T47D (cell line): ENCODE data around the gene BLM.
"Not testable (repeated sequence)": the region's sequence is repeated elsewhere in the genome, so short reads cannot be mapped to it uniquely, and the experiment has no call there.

Experiments used
- DNase-seq, 2 experiments: peaks; one replicate each; pipeline versions ENCODE4 v3.0.0 to v3.0.0-alpha.2; 2011 to 2012; ENCODE audit warnings: low read depth in 1 of 2, low spot score in 1 of 2
- JUND ChIP-seq: IDR thresholded peaks from 2 replicates; pipeline ENCODE4 v1.6.1; 2012; ENCODE audit warnings: low read depth
- in situ Hi-C: cut with HindIII; loops from 2 replicates; pipeline ENCODE4 v1.10.0; 2016; ENCODE audit warnings: low sequenced_read_pairs, low pct_unique_long_range_greater_than_20kb

The BLM gene

DNA sequence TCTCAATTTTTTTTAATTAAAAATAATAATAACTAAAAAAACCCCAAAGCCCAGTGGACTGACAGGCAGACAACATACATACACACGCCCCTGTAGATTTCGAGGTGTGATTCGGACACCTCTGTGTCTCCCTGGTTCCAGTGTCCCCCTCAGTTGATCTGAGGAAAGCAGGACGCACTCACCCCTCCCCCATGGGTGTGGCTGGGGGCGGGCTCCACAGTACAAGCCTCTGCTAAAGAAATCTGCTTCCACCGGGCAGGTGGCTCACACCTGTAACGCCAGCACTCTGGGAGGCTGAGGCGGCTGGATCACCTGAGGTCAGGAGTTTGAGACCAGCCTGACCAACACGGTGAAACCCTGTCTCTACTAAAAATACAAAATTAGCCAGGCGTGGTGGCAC is 33.8 kb upstream of the BLM start:
- in situ Hi-C loops: no loop called here
- TF ChIP-seq JUND: no peak
- DNase-seq: no peak

- no peak for DNase-seq
- no peak for TF ChIP-seq JUND
- in situ Hi-C loops: no loop called here
Measured at GRCh38 chr15:90683876-90684275, 33.3 kb upstream of the BLM start.

- in situ Hi-C loops: no loop called here
- TF ChIP-seq JUND: no peak
- no peak for DNase-seq
Measured at GRCh38 chr15:90684281-90684680, 32.9 kb upstream of the BLM start.

GRCh38 chr15:90685591-90686434 is 31.3 kb upstream of the BLM start:
- no peak for DNase-seq
- no peak for TF ChIP-seq JUND
- in situ Hi-C loops: no loop called here

DNA sequence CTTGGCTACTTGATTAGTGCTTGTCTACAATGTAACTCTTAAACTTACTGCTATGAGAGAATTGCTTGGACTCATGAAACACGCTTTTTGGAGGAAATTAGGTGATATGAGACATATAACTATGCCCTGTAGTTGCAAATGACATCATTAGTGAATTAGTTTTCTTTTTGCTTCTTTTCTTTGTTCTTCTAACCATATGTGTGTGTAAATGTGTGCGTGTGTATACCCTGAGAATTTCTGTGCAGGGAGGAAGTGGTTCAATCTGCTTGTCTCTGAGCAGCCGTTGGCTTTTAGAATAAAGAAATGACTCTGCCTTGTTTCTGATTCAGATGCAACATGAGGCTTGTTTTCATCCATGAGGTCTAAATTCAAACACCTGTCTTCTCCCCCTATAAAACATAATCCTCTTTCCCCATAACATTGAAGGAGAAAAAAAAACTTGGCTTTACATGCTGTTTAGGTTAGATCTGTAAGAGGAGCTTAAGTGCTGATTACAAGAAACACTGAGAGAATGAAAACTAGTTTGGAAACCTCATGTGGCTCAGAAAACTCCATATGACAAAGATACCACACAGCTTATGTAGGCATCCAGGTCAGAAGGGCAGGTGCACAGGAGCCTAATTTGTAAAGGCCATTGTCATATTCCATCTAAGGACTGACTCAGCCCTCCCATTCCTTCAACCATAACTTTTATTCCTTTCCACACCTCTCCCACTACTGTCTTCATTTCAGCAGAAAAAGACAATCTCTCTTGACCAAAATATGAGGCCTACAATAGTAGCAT is 30.5 kb upstream of the BLM start:
- in situ Hi-C loops: no loop called here
- TF ChIP-seq JUND: no peak
- no peak for DNase-seq

DNA sequence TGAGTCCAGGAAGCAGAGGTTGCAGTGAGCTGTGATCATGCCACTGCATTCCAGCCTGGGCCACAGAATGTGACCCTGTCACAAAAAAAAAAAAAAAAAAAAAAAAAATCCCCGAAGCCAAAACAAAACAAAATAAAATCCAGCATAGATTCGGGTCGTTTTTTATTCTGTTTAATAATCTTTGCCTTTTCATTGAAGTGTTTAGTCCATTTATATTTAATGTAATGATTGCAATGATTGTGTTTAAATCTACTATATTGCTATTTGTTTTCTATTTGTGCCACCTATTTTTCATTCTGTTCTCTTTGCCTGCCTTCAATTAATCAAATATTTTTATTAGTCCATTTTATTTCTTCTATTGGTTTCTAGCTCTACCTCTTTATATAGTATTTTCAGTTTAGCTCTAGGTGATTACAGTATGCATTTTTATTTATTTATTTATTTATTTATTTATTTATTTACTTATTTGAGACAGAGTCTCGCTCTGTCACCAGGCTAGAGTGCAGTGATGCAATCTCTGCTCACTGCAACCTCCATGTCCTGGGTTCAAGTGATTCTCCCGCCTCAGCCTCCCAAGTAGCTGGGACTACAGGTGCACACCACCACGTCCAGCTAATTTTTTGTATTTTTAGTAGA is 27.7 kb upstream of the BLM start:
- in situ Hi-C loops, DNase-seq: not testable (repeated sequence)

- TF ChIP-seq JUND: no peak
- DNase-seq: no peak
- in situ Hi-C loops: no loop called here
Measured at GRCh38 chr15:90690585-90690984, 26.6 kb upstream of the BLM start.

DNA sequence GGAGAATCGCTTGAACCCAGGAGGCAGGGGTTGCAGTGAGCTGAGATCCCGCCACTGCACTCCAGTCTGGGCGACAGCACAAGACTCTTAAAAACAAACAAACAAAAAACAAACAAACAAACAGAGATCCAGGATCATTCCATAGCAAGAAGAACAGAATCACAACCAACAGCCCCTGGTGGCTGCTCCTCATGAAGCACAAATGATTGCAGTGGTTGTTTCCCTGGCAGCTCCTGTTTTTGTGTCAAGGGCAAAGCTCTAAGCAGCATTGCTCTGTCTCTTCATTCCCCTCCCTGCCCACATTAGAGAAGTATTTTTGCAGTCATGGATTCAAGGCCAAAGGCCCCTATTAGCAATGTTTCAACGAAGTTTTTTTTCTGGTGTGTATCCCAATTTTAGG is 25.8 kb upstream of the BLM start:
- DNase-seq: no peak
- in situ Hi-C loops: no loop called here
- TF ChIP-seq JUND: no peak

DNA sequence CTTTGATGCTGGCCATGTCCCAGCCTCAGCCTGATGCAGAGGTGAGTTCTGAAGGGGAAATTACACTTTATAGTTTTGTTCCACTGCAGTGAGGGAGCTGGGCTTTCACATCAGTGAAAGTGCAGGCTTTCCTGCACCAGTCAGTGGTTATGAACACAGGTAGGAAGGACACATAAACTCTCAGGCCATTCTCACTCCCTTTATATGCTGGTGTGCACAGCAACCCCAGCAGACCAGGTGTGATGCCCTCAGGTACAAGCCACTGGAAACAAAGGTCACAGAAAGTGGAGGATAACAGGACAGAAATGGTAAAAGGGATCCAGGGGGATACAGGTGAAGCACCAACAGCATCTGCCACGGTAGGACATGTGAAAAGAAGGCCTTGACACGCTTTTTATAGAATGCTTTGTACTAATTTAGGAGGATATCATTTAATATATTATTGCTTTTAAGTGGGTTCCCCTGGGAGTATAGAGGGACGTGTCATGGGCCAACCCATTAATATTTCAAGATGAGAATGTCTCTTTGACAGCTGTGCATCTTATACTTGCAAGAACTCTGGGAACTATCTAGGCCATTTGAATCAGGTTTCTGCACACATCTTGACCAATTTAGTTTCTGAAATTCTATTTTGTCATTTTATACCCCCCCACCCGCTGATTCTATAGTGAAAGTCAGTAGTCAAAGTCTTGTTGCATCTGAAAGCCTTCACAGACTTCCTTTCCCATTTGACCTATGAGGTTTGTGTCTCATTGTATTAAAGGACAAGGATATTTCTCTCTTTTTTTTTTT is 25.0 kb upstream of the BLM start:
- in situ Hi-C loops: no loop called here
- no peak for DNase-seq
- TF ChIP-seq JUND: no peak

DNA sequence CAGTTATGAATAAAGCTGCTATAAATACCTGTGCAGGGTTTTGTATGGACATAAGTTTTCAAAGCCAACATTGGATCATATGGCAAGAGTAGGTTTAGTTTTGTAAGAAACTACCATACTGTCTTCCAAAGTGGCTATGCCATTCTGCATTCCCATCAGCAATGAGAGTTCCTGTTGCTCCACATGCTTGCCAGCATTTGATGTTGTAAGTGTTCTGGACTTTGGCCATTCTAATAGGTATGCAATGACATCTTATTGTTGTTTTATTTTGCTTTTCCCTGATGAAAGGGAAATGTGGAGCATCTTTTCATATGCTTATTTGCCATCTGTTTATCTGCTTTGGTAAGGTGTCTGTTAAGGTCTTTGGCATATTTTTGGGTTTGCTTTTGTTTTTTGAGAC is 22.2 kb upstream of the BLM start:
- TF ChIP-seq JUND: no peak
- in situ Hi-C loops: no loop called here

GRCh38 chr15:90697175-90697574 is 20.0 kb upstream of the BLM start:
- in situ Hi-C loops: no loop called here
- no peak for DNase-seq

More for the DNA sequence above, 22.2 kb upstream of the BLM start:
- no peak for DNase-seq

GRCh38 chr15:90698629-90699028 is 18.5 kb upstream of the BLM start:
- DNase-seq: no peak
- TF ChIP-seq JUND: no peak
- in situ Hi-C loops: no loop called here

More at GRCh38 chr15:90697175-90697574, 20.0 kb upstream of the BLM start:
- no peak for TF ChIP-seq JUND

DNA sequence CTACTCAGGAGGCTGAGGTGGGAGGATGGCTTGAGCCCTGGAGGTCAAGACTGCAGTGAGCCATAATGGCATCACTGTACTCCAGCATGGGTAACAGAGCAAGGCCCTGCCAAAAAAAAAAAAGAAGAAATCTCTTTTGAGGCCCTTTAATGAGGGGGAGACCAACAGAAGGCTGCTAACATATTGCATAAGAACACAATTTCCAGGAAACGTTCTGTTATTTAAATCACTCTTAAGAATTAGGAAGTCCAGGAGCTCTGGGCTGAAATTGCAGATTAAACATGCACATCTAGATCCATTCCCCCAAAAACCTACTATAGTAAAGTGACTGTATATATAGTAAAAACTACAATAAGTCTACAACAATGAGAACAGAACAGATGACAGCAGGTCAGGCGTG is 16.1 kb upstream of the BLM start:
- in situ Hi-C loops: no loop called here
- no peak for DNase-seq
- no peak for TF ChIP-seq JUND
